HuH-7.5 (cell line): ENCODE results near the gene C12orf42.

Experiments used
- DNase-seq: peaks from one replicate; pipeline ENCODE4 v3.0.0; 2011; ENCODE audit warnings: low spot score

Gene C12orf42

GRCh38 chr12:103423516-103423910 lies 72.3 kb downstream of the C12orf42 start:
- DNase-seq = no peak

GRCh38 chr12:103422746-103423515 lies 72.8 kb downstream of the C12orf42 start:
- DNase-seq = no peak

GRCh38 chr12:103422328-103422727 lies 73.4 kb downstream of the C12orf42 start:
- DNase-seq = no peak

- DNase-seq = no peak
These were observed 74.4 kb downstream of the C12orf42 start for GRCh38 chr12:103421402-103421801.

- DNase-seq = no peak
These were observed 80.1 kb downstream of the C12orf42 start for GRCh38 chr12:103415681-103416080.

- DNase-seq = no peak
These were observed 94.3 kb downstream of the C12orf42 start for GRCh38 chr12:103401421-103401820.

GRCh38 chr12:103399986-103400385 lies 95.8 kb downstream of the C12orf42 start:
- DNase-seq = no peak

GRCh38 chr12:103397536-103397935 lies 98.2 kb downstream of the C12orf42 start:
- DNase-seq = no peak

GRCh38 chr12:103392722-103393121 lies 103.0 kb downstream of the C12orf42 start:
- no peak for DNase-seq

GRCh38 chr12:103391103-103391502 lies 104.7 kb downstream of the C12orf42 start:
- DNase-seq = no peak

GRCh38 chr12:103387385-103387784 lies 108.4 kb downstream of the C12orf42 start:
- DNase-seq = no peak

GRCh38 chr12:103386451-103386850 lies 109.3 kb downstream of the C12orf42 start:
- DNase-seq = no peak

GRCh38 chr12:103382736-103383346 lies 112.9 kb downstream of the C12orf42 start:
- DNase-seq = no peak

- no peak for DNase-seq
These were observed 113.6 kb downstream of the C12orf42 start for GRCh38 chr12:103382119-103382518.

- DNase-seq = no peak
These were observed 116.1 kb downstream of the C12orf42 start for GRCh38 chr12:103379670-103380069.

- DNase-seq = no peak
These were observed 122.7 kb downstream of the C12orf42 start for GRCh38 chr12:103373088-103373523.

- no peak for DNase-seq
These were observed 125.8 kb downstream of the C12orf42 start for GRCh38 chr12:103369929-103370328.

- DNase-seq = no peak
These were observed 127.6 kb downstream of the C12orf42 start for GRCh38 chr12:103368167-103368566.

- no peak for DNase-seq
These were observed 141.4 kb downstream of the C12orf42 start for GRCh38 chr12:103354403-103354802.

GRCh38 chr12:103353913-103354312 lies 141.9 kb downstream of the C12orf42 start:
- no peak for DNase-seq

- DNase-seq = no peak
These were observed 145.7 kb downstream of the C12orf42 start for GRCh38 chr12:103350116-103350515.

- DNase-seq = no peak
These were observed 146.8 kb downstream of the C12orf42 start for GRCh38 chr12:103348935-103349334.

- DNase-seq = no peak
These were observed 158.8 kb downstream of the C12orf42 start for GRCh38 chr12:103336940-103337339.

- no peak for DNase-seq
These were observed 161.3 kb downstream of the C12orf42 start for GRCh38 chr12:103334466-103334865.
